Endothelial cell of umbilical vein (primary cell): Measurements from ENCODE around the gene C1QL3.

Source experiments
- EZH2 ChIP-seq: IDR thresholded peaks from 2 replicates; pipeline ENCODE4 v1.6.1; 2012; ENCODE audit warnings: borderline replicate concordance, low read depth, mild to moderate bottlenecking, moderate library complexity, low read length, inconsistent platforms; ENCODE audit not compliant: severe bottlenecking
- FOS ChIP-seq: IDR thresholded peaks from 2 replicates; pipeline ENCODE4 v1.6.1; 2011; ENCODE audit warnings: mild to moderate bottlenecking, low read length, moderate library complexity, borderline replicate concordance; ENCODE audit not compliant: insufficient read depth
- GATA2 ChIP-seq: IDR thresholded peaks from 2 replicates; pipeline ENCODE4 v1.7.0; 2011; ENCODE audit warnings: low read depth, mild to moderate bottlenecking, moderate library complexity, mixed read lengths, low read length; ENCODE audit not compliant: insufficient read length, insufficient read depth
- MYC ChIP-seq: IDR thresholded peaks from one replicate; pipeline ENCODE4 v1.6.1; 2011; ENCODE audit warnings: mild to moderate bottlenecking, low read depth, low read length
- POLR2A ChIP-seq: IDR thresholded peaks from 2 replicates; pipeline ENCODE4 v1.6.1; 2012; ENCODE audit warnings: low read depth, mild to moderate bottlenecking, control low read depth, low read length
- POLR2AphosphoS5 ChIP-seq: IDR thresholded peaks from 2 replicates; pipeline ENCODE4 v1.6.1; 2012; ENCODE audit warnings: low read depth, mild to moderate bottlenecking, control low read depth, low read length, moderate library complexity; ENCODE audit not compliant: insufficient read depth
- TF ChIP-seq, protein P1 (sequence below), 2 donors: IDR thresholded peaks; 1 replicate in 1 of 2; 2 replicates in 1 of 2; pipeline ENCODE4 v1.5.1; 2011; ENCODE audit warnings: low read length in 2 of 2, mild to moderate bottlenecking in 2 of 2, moderate library complexity in 2 of 2, control low read depth in 1 of 2, inconsistent platforms in 1 of 2, low read depth in 1 of 2; ENCODE audit not compliant: insufficient read depth in 1 of 2; ENCODE audit errors: extremely low read depth in 1 of 2

DNA sequence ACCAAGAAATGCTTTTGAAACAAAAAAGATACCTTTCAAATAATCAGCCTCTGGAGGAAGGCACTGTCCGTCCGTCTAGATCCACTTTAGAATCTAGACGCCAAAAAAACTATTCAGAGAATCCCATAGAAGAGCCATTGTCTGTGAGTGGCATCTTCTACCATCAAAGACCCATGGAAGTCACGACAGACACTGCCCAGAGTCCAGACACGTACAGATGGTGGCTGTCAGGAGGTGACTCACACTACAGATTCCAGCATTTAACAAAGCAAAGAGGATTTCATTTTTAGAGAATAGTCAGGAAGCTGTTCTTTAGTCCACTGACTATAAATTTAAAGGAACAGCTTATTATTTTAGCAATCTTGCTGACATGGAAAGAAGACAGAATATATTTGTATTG lies 11.7 kb downstream of the C1QL3 start:
- TF ChIP-seq, protein P1, sequence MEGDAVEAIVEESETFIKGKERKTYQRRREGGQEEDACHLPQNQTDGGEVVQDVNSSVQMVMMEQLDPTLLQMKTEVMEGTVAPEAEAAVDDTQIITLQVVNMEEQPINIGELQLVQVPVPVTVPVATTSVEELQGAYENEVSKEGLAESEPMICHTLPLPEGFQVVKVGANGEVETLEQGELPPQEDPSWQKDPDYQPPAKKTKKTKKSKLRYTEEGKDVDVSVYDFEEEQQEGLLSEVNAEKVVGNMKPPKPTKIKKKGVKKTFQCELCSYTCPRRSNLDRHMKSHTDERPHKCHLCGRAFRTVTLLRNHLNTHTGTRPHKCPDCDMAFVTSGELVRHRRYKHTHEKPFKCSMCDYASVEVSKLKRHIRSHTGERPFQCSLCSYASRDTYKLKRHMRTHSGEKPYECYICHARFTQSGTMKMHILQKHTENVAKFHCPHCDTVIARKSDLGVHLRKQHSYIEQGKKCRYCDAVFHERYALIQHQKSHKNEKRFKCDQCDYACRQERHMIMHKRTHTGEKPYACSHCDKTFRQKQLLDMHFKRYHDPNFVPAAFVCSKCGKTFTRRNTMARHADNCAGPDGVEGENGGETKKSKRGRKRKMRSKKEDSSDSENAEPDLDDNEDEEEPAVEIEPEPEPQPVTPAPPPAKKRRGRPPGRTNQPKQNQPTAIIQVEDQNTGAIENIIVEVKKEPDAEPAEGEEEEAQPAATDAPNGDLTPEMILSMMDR (IDR thresholded peaks at IDR 0.05; ENCODE audit: extremely low read depth in 1 of 2, insufficient read depth in 1 of 2, low read depth in 1 of 2, low read length in 2 of 2): no peak
- TF ChIP-seq MYC (no peak), POLR2AphosphoS5 (no peak), POLR2A (no peak), FOS (no peak), EZH2 (no peak), GATA2 (no peak)
